HG03103 (cell line): ENCODE results near the gene RAB30.
"Not testable (repeated sequence)": the region's sequence is repeated elsewhere in the genome, so short reads cannot be mapped to it uniquely, and the experiment has no call there.

Source experiments
- ATAC-seq: cut with Tn5 transposase; IDR thresholded peaks from one replicate; pipeline ENCODE4 v1.9.1; 2021; ENCODE audit warnings: low read depth; ENCODE audit not compliant: unreplicated experiment

RAB30 gene

GRCh38 chr11:82960779-82961143, 110.9 kb downstream of the RAB30 start:
- no peak for ATAC-seq

- ATAC-seq: peak; percentile 72
Measured at GRCh38 chr11:82959987-82960778, 111.5 kb downstream of the RAB30 start.

GRCh38 chr11:82955736-82956453, 115.8 kb downstream of the RAB30 start:
- not testable (repeated sequence) for ATAC-seq

GRCh38 chr11:82950502-82950901, 121.2 kb downstream of the RAB30 start:
- ATAC-seq: not testable (repeated sequence)

GRCh38 chr11:82949352-82949751, 122.3 kb downstream of the RAB30 start:
- ATAC-seq: no peak

- ATAC-seq: no peak
Measured at GRCh38 chr11:82945682-82946081, 126.0 kb downstream of the RAB30 start.

- not testable (repeated sequence) for ATAC-seq
Measured at GRCh38 chr11:82945041-82945440, 126.7 kb downstream of the RAB30 start.

GRCh38 chr11:82944198-82944597, 127.5 kb downstream of the RAB30 start:
- ATAC-seq: no peak

- not testable (repeated sequence) for ATAC-seq
Measured at GRCh38 chr11:82943430-82943829, 128.3 kb downstream of the RAB30 start.

- no peak for ATAC-seq
Measured at GRCh38 chr11:82942376-82942775, 129.3 kb downstream of the RAB30 start.

GRCh38 chr11:82939456-82939855, 132.2 kb downstream of the RAB30 start:
- ATAC-seq: no peak

GRCh38 chr11:82937554-82937953, 134.1 kb downstream of the RAB30 start:
- no peak for ATAC-seq

- no peak for ATAC-seq
Measured at GRCh38 chr11:82936261-82936660, 135.4 kb downstream of the RAB30 start.

GRCh38 chr11:82932564-82932963, 139.1 kb downstream of the RAB30 start:
- ATAC-seq: no peak

- peak; percentile 6 for ATAC-seq
Measured at GRCh38 chr11:82930734-82931133, 141.0 kb downstream of the RAB30 start.

GRCh38 chr11:82930229-82930628, 141.5 kb downstream of the RAB30 start:
- peak; percentile 66 for ATAC-seq

GRCh38 chr11:82929121-82929520, 142.6 kb downstream of the RAB30 start:
- no peak for ATAC-seq

- no peak for ATAC-seq
Measured at GRCh38 chr11:82927264-82927880, 144.3 kb downstream of the RAB30 start.

GRCh38 chr11:82924522-82925224, 147.0 kb downstream of the RAB30 start:
- ATAC-seq: no peak
